ENCODE results near the gene EIF2AK2.

Gene EIF2AK2

GRCh38 chr2:37098416-37099118 lies 58.2 kb downstream of the EIF2AK2 start:
- no peak for DNase-seq

- no peak for DNase-seq
Observed at GRCh38 chr2:37096568-37096967, 60.2 kb downstream of the EIF2AK2 start.

- DNase-seq = no peak
Observed at GRCh38 chr2:37091873-37092272, 64.9 kb downstream of the EIF2AK2 start.

GRCh38 chr2:37090019-37090477 lies 66.7 kb downstream of the EIF2AK2 start:
- no peak for DNase-seq

GRCh38 chr2:37085731-37086147 lies 71.0 kb downstream of the EIF2AK2 start:
- no peak for DNase-seq

GRCh38 chr2:37084797-37085196 lies 72.0 kb downstream of the EIF2AK2 start:
- no peak for DNase-seq

- peak; percentile 94 for DNase-seq
Observed at GRCh38 chr2:37083873-37084794, 72.6 kb downstream of the EIF2AK2 start, which contains the start of the genes GPATCH11 and HEATR5B. Gene GPATCH11 (plus strand): TSS chr2:37084518. CDS start chr2:37088382, 3,864 bp downstream. Gene HEATR5B (minus strand): TSS chr2:37084372. CDS start chr2:37083414, 958 bp downstream.

- DNase-seq = no peak
Observed at GRCh38 chr2:37080689-37081088, 76.1 kb downstream of the EIF2AK2 start.

- no peak for DNase-seq
Observed at GRCh38 chr2:37080266-37080665, 76.5 kb downstream of the EIF2AK2 start.

- DNase-seq = no peak
Observed at GRCh38 chr2:37070931-37071330, 85.8 kb downstream of the EIF2AK2 start.

GRCh38 chr2:37068686-37069085 lies 88.1 kb downstream of the EIF2AK2 start:
- DNase-seq = no peak

GRCh38 chr2:37061776-37062175 lies 95.0 kb downstream of the EIF2AK2 start:
- DNase-seq = no peak

- DNase-seq = no peak
Observed at GRCh38 chr2:37061013-37061711, 95.6 kb downstream of the EIF2AK2 start.

GRCh38 chr2:37060446-37060845 lies 96.3 kb downstream of the EIF2AK2 start:
- DNase-seq = no peak

- no peak for DNase-seq
Observed at GRCh38 chr2:37059841-37060240, 96.9 kb downstream of the EIF2AK2 start.

GRCh38 chr2:37052600-37053332 lies 104.0 kb downstream of the EIF2AK2 start:
- no peak for DNase-seq
